GM15510 (cell line): ENCODE measurements around the gene HOXC6.
A peak's percentile ranks its signal among the peaks of the same experiment; 100 is the strongest.

ENCODE experiments used
- POLR2A ChIP-seq: IDR thresholded peaks from 3 replicates; pipeline ENCODE4 v1.6.1; 2011; ENCODE audit warnings: borderline replicate concordance; ENCODE audit not compliant: insufficient read length; ENCODE audit errors: extremely low read depth

Gene HOXC6

DNA sequence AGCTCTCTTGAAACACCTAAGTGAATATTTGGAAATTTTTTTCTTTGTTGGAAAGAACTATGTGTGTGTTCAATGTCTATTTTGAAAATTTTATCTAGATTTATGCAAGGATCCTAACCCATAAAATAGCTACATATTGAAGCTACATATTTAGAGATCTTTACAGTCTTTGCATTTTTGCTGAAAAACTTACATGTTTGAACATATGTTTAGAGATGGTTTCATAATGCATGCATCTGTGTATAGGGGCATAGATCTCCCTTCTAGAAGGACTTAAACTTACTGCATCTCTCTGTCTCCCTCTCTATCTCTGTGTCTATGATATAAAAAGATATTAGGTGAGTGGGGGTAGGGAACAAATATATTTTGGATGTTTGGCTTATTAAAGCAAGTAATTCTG lies 17.2 kb downstream of the HOXC6 start:
- TF ChIP-seq POLR2A: no peak

DNA sequence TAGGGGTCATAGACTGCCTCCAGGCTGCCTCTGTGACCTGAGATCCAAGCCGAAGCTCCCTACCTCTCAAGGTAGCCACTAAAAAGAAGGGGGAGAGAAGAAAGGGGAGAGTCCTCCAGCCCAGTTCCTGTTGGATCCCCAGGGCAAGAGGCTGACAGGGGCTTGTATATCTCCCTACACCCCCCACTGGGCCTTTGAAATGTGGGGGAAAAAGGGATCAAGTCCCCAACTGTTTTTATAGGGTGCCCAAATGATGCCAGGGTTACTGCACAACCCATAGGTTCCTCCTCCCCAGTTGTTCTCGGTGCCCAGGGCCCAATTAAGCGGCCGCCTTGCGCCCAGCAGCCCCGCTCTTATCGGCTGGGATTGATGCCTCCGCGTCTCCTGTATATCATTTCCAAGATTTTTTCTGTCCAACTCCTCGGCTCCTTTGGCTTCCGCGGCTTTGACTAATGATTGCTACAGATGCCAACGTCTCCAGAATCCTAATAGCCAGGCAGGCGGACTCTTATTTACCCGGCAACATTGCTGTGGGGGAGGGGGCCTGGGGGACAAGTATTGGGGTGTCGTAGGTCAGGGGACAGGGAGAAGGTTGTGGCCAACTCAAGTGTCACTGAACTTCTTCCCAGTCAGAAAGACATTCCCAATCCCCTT lies 17.8 kb downstream of the HOXC6 start:
- no peak for TF ChIP-seq POLR2A

DNA sequence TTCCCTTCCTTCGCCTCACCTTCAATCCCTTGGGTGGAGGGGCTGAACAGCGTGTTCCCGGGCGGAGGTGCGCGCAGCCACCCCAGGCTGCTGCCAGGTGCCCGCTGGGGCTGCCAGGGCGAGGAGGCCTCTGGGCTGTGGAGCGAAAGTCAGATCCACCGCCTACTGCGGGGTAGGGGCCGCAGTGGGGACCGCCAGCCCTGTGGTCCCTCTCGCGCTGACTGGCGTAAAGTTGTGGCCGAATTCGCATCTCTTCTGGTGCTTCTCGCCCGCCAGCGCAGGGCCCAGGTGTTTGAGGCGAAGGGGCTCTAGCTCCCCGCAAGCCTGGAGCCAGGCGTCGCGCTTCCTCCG lies 18.5 kb downstream of the HOXC6 start:
- no peak for TF ChIP-seq POLR2A

DNA sequence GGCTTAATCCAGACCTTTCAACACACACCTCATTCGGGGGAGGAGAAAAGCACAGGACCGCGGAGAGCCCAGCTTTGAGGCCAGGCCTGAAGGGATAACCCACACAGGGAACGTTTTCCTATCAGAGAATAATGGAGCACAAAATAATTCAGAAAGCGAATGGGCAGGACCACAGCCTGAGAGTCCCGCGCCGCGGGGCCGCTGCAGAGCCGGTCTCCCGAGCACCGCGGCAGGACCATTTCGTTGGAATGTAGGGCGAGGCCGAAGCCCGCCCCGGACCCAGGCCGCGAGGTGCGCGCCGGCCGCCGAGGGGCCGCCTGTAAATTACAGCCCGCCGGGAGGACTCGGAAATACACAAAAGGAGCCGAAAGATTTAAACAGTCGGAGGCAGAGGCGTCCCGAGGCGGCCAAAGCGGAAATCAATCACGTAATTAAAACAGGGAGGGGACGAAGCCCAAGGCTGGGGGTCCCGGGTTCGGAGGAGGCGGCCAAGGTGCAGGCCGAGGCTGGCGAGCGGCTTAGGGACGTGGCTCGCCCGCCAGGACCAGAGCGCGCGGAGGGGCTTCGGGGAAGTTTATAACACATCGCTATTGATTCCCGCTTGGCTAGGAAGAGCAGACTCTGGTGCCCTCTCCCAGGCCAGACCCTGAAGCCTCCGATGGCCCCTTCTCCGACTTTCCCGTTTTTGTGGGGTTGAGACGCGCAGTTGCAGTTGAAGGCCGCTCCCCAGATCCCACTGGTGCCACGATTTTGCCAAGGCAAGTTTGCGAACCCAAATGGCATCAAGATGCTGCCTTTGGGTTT lies 19.1 kb downstream of the HOXC6 start:
- TF ChIP-seq POLR2A: no peak

DNA sequence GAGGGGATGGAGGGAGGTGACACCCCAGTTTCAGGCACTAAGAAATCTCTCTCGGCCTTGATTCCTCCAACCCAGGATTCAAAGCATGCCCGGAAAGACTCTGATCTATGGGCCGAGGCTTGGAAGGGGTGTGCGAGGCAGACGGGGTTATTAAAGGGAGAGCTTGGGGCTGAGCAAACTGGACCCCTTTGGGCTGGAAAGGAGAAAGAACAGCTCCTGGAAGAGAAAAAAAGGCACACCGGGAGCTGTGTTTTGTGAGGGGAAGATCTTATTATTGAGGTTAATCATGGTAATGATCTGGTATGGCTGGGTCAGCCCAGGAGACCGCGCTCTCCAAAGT lies 19.7 kb downstream of the HOXC6 start:
- TF ChIP-seq POLR2A: no peak

DNA sequence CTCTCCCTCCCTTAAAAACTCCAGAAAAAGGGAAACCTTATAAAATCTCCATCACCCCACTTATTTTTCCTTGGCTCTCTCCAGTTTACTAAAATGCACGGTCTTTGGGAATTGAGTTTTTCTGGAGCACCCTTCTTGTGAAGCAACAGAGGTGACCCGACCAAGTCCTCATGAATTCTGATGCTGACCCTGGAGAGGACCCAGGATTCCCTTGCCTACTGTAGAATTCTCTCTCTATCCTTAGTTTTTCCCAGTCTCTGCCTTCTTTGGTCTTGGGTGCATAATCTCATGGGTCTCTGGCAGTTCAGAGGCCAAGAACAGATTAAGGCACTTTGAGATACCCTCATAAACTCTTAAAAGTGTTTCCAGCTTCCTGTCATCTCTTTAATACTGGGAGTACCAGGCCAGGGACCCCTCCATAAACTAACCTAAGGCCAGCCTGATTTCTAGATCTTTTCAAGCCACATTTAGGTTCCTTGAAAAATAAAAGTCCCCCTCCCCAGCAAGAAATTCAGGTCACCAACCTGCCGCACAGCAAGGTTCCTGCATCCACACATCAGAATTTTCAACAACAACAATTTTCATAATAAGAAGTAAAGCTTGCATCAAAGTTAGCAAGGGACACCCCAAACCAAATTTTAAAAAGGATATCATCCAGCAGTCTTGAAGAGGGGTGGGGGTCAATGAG lies 20.3 kb downstream of the HOXC6 start:
- TF ChIP-seq POLR2A: no peak

DNA sequence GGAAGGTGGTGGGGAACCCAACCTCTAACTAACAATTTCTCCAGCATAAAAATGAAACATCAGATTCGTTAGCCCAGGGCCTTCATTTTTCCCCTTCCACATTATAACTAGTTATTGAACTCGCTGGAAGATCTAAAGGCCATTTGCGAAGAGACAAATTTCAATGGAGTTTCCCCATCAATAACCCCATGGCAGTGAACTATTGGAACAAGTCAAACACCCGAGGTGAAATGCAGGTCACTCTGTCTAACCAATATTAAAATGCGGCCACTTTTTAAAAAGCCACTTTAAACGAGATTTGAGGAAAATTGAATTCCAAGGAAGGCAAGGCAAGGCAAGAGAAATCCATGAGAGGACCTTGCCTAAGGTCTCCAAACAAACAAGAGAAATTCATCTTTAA lies 20.9 kb downstream of the HOXC6 start:
- TF ChIP-seq POLR2A: no peak

DNA sequence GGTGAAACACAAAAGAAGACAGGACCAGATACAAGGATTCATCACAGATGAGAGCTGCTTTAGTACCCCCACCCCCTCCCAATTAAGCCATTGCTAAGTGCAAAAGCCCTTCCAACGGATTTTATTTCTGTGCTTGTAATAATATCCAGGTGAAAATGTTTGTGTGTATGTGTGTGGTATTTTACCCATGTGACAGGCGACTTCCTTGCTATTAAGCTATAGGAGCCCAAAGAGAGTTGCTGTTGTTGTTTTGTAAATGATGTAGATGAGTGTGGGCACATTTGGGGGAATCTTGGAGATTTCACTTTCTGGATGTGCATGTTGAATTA lies 22.2 kb downstream of the HOXC6 start:
- TF ChIP-seq POLR2A: no peak

DNA sequence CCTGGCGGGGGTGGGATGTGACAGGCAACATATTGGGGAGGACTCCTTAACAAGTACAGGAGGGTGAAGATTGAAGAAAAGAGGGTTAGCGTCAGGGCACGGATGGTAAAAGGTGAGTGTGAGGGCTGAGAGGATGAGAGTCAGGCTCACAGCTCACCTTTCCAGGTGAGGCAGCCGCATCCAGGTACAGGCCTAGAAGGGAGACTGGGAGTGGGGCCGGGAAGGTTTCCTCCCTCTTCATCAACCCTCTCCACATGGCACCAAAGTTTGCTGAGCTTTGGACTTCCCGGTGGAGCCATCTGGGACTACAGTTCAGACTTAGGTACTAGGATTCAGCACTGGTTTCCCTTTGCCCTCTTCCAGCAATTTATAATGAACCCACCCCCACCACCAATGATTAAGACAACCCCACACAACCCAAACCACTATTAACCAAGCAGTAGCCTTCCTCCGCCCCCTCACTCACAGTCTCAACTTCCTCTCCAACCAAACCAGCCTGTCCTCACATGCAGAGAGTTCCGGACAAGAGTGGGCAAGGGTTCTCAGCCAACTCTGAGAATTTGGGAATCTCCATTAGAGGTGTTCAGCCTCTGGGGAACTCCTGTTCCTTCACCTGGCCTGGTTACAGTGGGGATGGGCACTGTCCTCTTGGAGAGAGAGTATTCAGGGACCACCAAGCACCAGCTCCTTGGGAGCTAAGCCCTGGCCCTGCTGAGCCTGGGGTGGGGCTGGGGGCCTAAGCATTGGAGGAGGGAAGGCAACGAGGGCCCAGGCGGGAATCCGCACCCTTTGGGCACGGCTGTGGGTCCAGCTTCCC lies 23.0 kb downstream of the HOXC6 start:
- TF ChIP-seq POLR2A: no peak

DNA sequence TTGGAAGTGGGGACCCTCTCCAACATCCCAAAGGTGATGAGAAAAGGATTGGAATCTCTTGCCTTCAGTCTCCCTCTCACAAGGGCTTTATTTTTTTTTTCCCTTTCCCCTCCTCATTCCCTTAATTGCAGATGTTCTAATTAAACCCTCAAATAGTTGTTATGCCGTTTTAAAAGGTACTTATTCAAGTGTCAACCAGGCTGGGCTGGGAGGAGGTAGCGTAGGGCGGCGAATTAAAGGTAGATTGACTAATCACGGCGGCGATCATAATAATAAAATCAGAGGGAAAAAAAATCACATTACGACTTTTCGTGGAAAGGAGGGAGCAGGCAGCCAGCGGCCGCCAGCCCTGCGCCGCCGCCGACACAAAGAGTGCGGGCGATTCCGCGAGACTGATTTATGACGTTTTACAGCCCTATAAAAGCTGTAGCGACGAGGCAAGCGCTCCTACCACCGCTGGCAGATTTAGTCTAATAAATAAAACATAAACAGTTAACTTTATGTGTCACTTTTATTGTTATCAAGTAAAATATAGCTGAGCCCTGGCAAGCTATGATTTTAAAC lies 23.7 kb downstream of the HOXC6 start:
- TF ChIP-seq POLR2A: no peak

DNA sequence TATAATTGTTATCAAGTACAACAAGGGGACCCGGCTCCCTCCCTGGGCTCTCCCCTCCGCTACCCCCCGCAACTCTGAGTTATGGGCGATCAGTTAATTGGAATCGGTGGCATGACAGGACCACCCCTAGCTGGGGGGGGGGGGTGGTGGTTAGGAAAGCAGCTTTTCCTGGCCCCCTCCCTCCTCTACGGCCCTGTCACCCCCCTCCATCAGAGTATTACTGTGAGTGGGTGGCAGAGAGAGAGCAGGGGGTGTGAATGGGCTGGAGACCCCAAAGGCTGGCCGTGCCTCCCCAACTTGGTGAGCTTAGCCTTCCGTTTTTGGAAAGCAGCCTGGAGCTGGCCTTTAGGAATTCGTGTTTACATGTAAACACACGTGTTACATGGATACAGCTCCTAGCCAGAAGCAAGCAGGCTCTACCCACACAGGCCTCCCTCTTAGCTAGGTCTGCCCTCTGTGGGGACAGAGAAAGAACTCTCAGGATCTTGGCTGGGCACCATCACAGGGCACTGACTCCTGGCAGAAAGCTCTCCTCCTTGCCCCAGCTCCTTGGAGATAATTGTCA lies 24.3 kb downstream of the HOXC6 start:
- TF ChIP-seq POLR2A: no peak

DNA sequence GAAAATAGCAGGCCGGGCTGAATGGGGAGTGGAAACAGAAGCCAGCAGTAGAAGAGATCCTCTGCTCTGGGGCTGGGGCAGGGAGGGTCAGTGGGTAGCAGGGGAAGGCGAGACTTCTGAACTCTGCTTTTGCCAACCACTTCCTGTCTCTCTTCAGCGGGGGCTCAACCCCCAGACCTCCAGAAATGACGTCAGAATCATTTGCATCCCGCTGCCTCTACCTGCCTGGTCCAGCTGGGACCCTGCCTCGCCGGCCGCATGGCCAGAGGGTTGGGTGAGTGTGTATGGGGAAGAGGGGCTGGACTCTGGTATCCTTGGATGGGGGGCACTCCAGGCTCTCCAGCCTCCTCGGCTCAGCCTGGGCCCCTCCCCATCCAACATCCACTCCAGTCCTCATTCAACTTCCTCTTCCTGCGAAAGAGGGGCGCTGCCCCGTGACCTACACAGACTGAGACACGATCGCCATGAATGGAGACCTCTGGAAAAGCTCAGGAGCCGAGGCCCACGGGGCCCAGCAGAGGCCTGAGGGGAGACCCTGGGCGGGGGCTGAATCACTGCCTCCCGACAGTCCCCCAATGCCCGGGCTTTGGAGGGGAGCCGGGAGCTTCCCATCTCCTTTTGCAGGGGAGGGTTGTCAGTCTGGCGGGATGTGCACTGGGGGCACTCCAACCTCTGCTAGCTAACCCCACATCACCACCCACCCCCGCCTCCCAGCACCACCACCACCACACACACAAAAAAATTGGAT lies 24.9 kb downstream of the HOXC6 start:
- peak; percentile 83 for TF ChIP-seq POLR2A

DNA sequence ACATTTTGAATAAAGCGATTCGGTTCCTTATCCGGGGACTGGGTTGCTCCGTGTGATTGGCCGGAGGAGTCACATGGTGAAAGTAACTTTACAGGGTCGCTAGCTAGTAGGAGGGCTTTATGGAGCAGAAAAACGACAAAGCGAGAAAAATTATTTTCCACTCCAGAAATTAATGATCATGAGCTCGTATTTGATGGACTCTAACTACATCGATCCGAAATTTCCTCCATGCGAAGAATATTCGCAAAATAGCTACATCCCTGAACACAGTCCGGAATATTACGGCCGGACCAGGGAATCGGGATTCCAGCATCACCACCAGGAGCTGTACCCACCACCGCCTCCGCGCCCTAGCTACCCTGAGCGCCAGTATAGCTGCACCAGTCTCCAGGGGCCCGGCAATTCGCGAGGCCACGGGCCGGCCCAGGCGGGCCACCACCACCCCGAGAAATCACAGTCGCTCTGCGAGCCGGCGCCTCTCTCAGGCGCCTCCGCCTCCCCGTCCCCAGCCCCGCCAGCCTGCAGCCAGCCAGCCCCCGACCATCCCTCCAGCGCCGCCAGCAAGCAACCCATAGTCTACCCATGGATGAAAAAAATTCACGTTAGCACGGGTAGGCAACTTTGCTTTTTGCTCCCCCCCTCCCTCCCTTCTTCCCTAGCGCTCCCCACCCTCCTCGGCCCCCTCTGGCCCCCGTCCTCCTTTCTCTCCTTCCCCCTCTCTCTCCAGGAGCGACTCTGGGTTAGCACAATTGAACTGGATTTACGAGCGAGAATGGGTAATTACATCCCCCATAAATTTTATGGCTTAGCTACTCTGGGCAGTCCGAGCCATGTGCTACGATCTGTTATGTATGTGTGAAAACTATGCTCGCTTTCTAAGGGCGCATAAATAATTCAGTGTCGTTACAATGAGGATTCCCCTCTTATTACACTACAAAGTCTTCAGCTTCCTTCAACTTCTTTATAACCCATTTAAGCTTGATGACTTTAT lies 25.8 kb downstream of the HOXC6 start, which contains the start of gene HOXC4:
Gene HOXC4, plus strand, starts transcription at position 85 of the 991 bp plus-strand sequence. Its CDS starts 88 bp downstream, at position 173.
- no peak for TF ChIP-seq POLR2A
